WERI-Rb-1 (cell line): ENCODE measurements around the gene SPINT3.

Experiments used
- DNase-seq: peaks from one replicate; pipeline ENCODE4 v3.0.0-alpha.2; 2020
- H3K27ac ChIP-seq: fragments of 250-450 bp; sonication (Bioruptor Pico); 2 replicates; pipeline ENCODE4 v1.5.1; 2020; ENCODE audit warnings: mild to moderate bottlenecking, moderate library complexity
- H3K27me3 ChIP-seq: fragments of 250-450 bp; sonication (Bioruptor Pico); 2 replicates; pipeline ENCODE4 v1.5.1; 2021; ENCODE audit warnings: mild to moderate bottlenecking, low read depth, moderate library complexity; ENCODE audit not compliant: insufficient read depth, severe bottlenecking
- H3K36me3 ChIP-seq: fragments of 250-450 bp; sonication (Bioruptor Pico); 2 replicates; pipeline ENCODE4 v1.5.1; 2020; ENCODE audit warnings: mild to moderate bottlenecking, moderate library complexity
- H3K4me3 ChIP-seq: 2 replicates; pipeline ENCODE4 v1.5.1; 2011; ENCODE audit warnings: low read depth, mild to moderate bottlenecking, control low read depth, low read length
- H3K9me3 ChIP-seq: fragments of 250-450 bp; sonication (Bioruptor Pico); 2 replicates; pipeline ENCODE4 v1.5.1; 2021; ENCODE audit warnings: mild to moderate bottlenecking, moderate library complexity; ENCODE audit not compliant: severe bottlenecking
- TF ChIP-seq, protein P1 (sequence below): IDR thresholded peaks from 2 replicates; pipeline ENCODE4 v1.5.1; 2011; ENCODE audit warnings: low read depth, mild to moderate bottlenecking, control low read depth, inconsistent platforms, low read length

SPINT3 gene

DNA sequence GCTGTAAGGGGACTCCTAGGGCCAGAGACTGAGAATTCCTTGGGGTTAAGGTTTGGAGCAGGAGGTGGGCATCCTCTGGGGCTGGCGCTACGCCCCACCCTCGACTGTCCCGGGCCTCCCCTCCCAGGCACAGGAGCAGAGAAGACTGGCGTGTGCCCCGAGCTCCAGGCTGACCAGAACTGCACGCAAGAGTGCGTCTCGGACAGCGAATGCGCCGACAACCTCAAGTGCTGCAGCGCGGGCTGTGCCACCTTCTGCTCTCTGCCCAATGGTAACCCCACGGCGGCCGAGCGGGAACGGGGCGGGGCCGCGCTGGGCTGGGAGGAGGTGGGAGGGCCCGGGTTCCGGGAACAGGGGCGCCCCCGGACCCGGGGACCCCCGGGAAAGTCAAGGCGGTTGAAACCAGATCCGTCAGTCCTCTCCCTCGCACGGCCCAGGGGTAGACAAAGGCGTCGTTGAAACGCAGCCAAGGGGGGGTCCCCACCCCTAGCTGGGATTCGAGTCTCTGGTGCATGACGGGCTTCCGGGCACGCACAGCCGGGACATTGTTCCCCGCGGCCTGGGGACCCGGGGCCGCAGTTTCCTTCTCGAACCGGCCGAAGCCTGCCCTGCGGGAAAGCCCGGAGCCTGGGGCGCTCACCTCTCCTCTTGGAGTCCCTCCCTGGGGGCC, 45.0 kb downstream of the SPINT3 start:
- H3K4me3 ChIP-seq: no peak overlapping the region
- no peak overlapping the region for H3K27ac ChIP-seq
- no peaks in the 10 kb centered on the region for H3K9me3 ChIP-seq
- DNase-seq: no peak
- TF ChIP-seq, protein P1, sequence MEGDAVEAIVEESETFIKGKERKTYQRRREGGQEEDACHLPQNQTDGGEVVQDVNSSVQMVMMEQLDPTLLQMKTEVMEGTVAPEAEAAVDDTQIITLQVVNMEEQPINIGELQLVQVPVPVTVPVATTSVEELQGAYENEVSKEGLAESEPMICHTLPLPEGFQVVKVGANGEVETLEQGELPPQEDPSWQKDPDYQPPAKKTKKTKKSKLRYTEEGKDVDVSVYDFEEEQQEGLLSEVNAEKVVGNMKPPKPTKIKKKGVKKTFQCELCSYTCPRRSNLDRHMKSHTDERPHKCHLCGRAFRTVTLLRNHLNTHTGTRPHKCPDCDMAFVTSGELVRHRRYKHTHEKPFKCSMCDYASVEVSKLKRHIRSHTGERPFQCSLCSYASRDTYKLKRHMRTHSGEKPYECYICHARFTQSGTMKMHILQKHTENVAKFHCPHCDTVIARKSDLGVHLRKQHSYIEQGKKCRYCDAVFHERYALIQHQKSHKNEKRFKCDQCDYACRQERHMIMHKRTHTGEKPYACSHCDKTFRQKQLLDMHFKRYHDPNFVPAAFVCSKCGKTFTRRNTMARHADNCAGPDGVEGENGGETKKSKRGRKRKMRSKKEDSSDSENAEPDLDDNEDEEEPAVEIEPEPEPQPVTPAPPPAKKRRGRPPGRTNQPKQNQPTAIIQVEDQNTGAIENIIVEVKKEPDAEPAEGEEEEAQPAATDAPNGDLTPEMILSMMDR: no peak
- no peaks in the 10 kb centered on the region for H3K27me3 ChIP-seq
- H3K36me3 ChIP-seq: no peaks in the 10 kb centered on the region

DNA sequence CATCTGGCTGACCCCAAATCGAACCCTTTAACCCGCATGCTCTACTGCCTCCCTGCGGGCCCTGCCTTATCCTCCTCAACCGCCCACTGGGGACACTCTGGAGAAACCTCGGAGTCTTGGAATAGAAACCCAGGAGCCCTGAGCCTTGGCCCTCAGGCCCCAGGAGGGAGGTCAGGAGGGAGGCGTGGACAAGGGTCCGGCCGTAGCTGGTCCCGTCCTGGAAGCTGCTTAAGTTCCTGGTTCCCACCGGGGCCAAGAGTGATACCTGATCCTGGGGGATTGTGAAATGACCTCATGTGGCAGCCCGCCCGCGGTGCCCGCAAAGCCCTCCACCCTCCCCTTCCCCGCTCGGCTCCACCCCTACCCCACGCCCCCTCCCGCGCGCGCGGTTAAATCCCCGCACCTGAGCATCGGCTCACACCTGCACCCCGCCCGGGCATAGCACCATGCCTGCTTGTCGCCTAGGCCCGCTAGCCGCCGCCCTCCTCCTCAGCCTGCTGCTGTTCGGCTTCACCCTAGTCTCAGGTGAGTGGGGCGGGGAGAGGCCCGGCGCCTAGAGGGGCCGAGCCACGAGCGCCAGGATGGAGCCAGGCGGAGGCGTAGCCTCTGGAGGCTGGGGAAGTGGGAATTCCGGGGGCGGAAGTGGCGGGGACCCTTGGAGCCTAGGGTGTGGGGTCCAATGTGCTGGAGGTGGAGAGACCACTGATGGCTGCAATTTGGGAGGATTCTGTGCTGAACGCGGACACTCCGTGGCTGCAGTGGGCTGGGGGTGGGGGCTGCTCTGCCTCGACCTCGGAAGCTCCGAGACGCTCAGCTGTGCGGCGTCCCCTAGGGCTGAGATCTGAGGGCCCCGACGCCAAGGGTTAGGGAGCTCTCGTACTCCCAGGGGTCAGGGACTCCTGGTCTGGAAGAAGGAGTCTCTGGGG, 45.8 kb downstream of the SPINT3 start, which contains the start of gene WFDC2:
WFDC2 (plus strand) TSS at position 418 of the 926 bp plus-strand sequence; CDS start at position 447, 29 bp downstream.
- Histone ChIP-seq H3K27ac (no peak within 1 kb of the TSS), H3K36me3 (no peaks in the 10 kb centered on the region), H3K9me3 (no peaks in the 10 kb centered on the region), H3K27me3 (no peaks in the 10 kb centered on the region), H3K4me3 (peak within 1 kb of the TSS; percentile 52)
- DNase-seq: peak; percentile 75
- TF ChIP-seq, protein P1: peak; percentile 44

DNA sequence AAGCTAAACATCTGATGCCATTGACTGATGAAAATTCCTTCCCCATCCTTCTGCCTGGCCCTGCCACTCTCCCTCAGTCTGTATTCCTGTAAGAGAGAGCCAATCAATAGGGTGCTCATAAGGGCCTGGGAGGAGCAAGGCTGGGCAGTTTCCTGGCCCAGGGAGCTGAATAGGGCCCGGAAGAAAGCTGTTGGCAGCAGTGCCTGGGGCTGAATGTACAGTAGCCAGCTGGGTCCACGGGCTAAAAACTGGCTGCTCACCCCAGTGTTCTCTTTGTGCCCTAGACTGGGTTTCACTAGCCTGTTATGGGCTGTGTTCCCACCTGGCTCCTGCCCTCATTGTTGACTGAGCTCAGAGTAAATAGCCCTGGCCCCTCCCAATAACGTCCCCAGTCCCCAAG, 47.6 kb downstream of the SPINT3 start:
- Histone ChIP-seq H3K4me3 (no peak overlapping the region), H3K36me3 (no peaks in the 10 kb centered on the region), H3K27me3 (no peaks in the 10 kb centered on the region), H3K27ac (no peak overlapping the region), H3K9me3 (no peaks in the 10 kb centered on the region)
- no peak for DNase-seq
- TF ChIP-seq, protein P1: no peak

DNA sequence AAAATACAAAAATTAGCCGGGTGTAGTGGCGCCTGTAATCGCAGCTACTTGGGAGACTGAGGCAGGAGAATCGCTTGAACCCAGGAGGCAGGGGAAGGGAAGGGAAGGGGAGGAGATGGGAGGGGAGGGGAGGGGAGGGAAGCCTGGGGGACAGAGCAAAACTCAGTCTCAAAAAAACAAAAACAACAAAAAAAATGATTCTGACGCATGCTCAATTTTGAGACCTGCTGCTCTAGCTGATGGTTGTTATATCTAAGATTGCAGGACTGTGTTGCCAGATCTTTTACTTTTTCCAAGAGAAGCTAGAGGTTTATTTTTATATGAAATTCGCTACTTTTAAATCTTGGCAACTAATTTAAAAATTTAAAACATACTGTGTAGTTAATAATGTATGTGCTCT, 48.2 kb downstream of the SPINT3 start:
- Histone ChIP-seq H3K36me3 (no peaks in the 10 kb centered on the region), H3K4me3 (no peak overlapping the region), H3K27ac (no peak overlapping the region), H3K27me3 (no peaks in the 10 kb centered on the region), H3K9me3 (no peaks in the 10 kb centered on the region)
- no peak for DNase-seq
- TF ChIP-seq, protein P1: no peak

DNA sequence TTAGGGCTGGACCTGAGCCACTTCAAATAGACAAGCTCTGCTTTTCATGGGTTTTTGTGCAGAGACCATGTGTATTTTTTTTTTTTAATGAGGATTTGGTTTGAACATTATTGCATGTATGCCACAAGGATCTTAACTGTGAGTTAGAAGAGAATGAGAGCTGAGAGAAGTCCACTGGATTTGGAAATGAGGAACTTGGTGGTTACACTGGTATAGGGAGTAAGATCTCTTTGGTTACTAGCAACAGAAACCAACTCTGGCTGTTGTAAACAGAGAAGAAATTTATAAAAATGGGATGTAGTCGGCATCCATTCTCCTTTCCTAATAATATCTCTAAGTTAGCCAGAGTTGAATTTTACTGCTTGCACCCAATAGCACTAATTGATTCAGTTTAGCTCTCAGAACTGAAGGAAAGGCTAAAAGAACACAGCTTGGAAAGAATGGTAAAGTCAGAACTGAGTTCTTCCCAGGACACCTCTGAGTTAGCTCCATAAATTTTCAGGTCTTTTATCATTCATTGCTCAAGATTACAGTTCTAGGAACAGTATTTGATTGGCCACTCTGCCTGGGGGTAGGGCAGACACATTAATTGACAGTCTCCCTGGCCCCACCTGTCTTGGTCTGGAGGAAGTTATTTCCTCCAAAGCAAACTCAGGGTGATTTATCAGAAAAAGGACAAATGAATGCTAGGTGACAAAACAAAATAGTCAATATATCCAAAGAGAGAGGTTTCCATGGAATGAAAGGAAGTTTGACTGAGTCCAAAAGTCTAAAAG, 49.7 kb downstream of the SPINT3 start:
- no peak for DNase-seq

More for the DNA sequence above, 49.7 kb downstream of the SPINT3 start:
- no peak overlapping the region for H3K27ac ChIP-seq
- H3K9me3 ChIP-seq: no peaks in the 10 kb centered on the region
- TF ChIP-seq, protein P1: no peak
- H3K27me3 ChIP-seq: no peaks in the 10 kb centered on the region
- no peak overlapping the region for H3K4me3 ChIP-seq
- H3K36me3 ChIP-seq: no peaks in the 10 kb centered on the region
